CD4-positive, alpha-beta T cell treated with Interleukin-21 for 1 hour (primary cell): Measurements from ENCODE around the gene BSN.
"Not testable (repeated sequence)": the region's sequence is repeated elsewhere in the genome, so short reads cannot be mapped to it uniquely, and the experiment has no call there.

Source experiments
- DNase-seq: peaks from one replicate; pipeline ENCODE4 v3.0.0-alpha.2; 2020

Gene BSN

DNA sequence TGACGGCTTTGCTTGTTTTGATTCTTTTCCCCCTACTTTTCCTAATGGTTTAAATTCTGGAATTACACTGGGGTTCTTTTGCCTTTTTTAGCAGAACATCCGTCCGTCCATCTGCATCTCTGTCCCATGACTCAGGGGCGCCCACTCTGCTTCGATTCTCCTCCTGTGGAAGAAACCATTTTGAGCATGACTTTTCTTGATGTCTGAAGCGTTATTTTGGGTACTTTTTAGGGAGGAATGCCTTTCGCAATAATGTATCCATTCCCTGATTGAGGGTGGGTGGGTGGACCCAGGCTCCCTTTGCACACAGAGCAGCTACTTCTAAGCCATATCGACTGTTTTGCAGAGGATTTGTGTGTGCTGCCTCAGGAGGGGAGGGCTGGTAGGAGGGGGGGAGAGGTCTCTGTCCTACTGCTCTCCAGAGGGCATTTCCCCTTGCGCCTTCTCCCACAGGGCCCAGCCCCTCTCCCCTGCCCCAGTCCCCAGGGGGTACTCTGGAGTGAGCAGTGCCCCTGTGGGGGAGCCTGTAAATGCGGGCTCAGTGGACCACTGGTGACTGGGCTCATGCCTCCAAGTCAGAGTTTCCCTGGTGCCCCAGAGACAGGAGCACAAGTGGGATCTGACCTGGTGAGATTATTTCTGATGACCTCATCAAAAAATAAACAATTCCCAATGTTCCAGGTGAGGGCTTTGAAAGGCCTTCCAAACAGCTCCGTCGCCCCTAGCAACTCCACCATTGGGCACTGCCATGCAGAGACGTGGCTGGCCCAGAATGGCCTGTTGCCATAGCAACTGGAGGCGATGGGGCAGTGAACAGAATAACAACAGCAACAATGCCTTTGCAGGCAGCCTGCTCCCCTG, 19.5 kb upstream of the BSN start:
- DNase-seq = no peak

DNA sequence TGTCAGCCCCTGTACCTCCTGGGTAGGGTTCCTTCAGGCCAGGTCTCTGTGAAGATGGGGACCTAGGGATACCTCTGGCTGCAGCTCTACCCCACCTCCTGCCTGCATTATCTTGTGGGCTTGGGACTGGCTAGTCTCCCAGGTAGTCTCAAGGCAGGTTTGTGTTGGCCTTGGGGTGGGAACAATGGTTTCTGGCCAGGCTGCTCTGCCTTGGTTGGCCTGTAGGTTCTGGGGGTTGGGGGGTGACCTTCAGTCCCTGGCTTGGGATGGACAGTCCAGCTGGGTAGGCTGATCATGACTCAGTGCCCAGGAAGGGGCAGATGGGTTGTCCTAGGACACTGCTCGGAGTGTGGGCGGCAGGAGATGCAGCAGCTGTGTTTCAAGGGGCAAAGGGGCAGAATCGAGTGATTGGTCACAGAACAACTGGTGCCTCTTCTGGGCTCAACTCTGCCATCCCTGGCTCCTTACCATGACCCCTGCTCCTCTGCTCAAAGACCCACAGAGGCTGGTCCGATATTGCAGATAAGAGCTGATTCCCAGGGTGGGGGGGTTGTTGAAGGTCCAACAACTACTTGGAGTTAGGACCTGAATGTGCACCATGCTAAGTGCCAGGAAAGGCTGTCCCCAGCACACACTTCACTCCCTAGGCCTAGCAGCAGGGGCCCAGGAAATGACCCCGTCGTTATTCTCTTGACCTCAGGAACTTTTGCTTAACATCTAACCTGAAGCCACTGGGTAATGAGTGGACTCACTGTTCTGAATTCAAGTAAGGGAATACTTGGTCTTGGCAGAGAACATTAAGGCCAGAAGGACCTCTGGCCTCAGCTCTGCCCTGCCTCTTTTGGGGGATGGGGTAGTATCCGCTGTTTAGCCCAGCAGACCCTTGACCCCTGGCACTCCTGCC, 18.1 kb upstream of the BSN start:
- DNase-seq = no peak

DNA sequence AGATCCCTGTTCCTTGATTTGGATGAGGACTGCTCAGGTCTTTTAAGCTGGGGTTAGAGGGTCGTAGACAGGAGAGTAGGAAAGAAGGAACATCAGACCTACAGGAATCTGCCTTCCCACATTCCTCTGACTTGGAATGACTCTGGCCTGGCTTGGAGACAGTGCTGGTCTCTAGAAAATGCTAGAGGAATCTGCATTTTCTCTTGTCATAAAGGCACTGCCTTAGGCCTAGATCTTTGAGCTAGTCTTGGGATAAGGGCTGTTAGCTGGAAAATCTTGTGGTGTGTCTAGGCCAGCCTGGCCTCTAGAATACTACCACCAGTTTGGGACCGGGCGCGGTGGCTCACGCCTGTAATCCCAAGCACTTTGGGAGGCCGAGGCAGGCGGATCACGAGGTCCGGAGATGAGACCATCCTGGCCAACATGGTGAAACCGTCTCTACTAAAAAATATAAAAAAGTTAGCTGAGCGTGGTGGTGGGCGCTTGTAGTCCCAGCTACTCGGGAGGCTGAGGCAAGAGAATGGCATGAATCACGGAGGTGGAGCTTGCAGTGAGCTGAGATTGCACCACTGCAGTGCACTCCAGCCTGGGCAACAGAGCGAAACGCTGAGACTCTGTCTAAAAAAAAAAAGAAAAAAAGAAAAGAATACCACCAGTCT, 17.3 kb upstream of the BSN start:
- no peak for DNase-seq

DNA sequence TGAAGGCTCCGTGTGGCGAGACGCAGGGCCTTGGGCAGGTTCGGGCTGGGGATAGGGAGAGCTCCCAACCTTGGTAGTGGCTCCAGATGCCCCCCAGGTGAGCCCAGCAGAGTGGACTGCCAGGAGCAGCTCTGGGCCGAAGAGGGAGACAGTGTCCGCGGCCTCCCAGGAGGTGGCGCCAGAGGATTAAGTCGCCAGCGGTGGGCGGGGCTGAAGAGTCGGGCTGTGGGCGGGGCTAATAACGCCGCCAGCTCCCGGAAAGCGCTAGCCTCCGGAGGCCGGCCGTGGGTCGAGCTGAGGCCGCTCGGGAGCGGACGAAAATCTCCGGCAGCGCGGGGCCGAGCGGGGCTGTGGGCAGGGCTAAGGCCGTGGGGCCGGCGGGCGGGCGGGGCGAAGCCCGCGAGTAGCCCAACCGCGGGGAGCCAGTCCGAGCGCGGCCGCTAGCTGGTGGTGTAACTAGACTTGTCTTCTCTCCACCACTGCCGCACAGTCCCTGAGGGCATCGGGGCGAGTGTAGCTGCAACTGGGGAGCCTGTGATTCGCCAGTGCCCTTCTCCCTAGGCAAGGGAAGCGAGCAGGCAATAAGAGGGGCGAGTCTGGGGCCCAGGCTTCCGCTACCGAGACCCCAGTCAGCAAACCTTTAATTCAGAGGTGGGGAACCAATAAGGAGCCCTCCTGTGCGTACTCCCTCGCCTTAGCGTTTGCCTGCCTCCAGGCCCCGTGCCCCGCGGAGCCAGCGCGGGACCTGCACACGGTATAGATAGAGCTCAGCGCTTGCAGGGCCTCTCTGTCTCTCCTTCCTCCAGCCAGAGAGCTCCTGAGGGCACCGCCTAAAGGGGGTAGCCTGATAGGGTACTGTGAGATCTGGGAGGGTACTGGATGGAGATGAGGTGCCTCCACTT, 14.4 kb upstream of the BSN start:
- DNase-seq = peak; percentile 90

DNA sequence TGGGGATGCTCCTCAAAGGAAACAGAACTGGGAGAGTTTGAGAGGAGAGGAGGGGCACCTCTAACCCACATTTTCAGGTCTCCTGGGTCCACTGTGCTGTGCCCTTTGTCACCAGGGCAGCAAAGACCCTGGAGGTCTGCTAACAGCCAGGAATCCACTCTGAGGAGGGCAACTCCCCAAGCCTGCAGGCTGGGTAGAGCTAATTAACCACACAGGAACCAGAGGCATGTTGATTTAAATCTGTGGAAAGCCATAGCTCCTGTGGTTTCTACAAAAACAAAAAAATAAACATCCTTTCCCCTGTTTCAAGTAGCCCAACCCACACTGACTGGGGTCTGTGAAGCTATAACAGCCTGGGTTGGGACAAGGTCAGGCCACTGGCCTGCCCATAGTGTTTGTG, 2.2 kb upstream of the BSN start:
- no peak for DNase-seq

DNA sequence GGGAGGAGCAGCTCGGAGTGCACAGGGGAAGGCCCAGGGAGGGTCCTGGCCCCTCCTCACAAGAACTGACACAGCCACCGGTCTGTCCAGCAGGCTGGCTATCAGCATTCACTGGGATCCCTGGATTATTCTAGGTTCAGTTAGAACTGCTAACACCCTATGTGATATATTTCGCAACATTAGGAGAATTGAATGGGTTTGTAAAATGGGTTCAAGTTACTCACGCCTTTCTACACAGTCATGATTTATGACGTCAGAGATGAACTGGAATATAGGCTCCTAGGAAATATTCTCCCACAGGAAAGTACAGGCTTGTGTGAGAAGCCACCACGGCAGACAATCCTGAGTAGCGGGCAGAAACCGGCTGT, 969 bp upstream of the BSN start:
- DNase-seq = no peak

DNA sequence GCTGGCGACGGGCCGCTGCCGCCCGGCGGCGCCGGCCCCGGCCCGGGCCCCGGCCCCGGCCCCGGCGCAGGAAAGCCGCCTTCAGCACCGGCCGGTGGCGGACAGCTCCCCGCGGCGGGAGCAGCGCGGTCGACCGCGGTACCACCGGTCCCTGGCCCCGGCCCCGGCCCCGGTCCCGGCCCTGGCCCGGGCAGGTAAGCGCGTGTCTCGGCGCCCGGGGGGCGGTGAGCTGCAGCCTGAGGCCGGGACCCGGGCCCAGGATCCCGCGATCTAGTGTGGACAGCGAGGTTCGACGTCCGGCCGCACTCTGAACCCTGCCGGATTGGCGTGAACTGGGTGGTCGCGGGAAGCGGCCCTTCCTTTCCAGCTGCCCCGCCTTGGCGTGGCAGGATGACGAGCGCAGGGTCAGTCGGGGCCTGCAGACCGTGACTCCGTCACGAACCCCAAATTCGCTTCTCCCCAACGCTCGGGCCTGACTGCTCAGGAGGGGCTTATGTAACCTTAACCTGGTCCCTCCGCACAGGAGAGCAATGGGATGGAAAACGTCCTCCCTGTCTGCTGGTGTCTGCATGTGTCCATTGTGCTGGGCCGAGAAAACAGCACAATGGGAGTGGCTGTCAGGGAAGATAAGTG, 472 bp downstream of the BSN start:
- no peak for DNase-seq

DNA sequence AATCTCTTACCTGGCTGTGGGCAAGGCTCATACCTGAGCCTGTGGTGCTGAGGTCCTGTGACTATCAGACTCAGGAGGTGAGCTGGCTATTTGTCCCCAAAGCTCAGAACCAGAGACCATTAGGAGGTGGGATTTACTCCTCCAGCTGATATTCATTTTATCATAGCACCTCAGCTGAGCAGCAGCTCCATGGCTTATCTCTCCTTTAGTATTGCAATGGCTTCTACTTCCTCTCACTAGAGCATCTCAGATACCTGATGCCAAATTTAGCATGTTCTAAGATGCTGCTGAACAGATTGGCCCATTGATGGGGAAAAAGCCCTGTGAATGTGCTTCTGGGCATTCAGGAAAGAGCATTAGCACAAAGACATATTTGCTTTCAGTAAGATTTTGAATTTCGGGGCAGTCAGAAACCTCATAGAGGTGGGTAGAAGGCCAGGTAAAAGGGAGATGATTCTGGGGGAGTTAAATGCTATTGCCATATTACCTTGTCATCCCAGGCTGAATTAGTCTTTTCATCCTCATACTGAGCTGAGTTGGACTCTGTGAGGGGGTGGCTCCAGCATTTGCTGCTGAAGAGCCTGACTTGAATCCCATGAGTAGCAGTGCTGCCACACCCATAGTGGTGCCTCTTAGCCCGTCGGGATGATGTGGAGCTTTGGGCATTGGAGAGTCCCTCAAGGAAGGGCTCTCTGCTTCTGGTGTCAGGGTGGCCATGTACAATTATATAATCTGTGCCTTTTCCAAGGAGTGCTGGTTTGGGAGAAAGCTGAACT, 2.4 kb downstream of the BSN start:
- no peak for DNase-seq

DNA sequence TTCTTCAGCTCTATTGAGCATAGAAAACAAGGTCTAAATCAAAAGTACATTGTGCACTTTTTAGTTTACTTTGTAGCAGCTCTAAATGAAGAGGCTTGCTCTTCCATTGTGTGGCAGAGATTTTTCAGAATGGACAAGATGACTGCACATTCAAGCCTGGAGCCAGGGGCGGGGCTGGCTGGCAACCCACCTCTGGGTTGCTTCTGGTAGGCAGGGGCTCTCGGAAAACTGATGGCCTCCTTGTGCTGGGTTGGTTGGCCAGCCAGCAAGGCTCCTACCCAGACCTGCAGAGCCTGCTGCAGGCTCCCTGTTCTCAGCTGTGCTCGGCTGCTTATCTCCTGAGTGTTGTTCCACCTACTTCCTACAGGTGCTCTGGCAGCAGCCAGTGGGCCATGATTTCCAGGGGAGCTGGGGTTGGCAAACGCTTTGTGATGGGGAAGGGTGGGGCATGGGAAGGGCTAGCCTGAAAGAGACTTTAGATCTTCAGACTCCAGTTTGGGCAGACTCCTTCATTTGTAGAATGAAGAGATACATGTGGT, 8.8 kb downstream of the BSN start:
- DNase-seq = no peak

DNA sequence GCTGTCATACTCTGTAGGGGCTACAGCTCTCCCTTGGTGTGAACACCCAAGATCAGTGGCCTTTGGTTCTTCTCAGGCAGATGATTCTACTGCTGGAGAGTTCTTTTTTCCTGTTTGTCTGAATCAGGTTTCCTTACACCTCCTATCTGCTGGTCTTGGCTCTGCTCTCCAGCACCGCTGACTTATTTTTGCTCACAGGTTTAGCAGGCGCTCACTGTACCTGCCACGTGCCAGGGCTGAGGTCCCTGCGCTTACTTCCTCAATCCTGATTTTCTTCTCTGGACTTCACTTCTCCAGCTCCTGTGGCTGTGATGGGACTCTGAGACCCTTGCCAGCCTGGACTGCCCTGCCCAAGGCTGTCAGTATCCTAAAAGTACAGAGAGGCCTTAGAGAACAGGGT, 9.5 kb downstream of the BSN start:
- no peak for DNase-seq

DNA sequence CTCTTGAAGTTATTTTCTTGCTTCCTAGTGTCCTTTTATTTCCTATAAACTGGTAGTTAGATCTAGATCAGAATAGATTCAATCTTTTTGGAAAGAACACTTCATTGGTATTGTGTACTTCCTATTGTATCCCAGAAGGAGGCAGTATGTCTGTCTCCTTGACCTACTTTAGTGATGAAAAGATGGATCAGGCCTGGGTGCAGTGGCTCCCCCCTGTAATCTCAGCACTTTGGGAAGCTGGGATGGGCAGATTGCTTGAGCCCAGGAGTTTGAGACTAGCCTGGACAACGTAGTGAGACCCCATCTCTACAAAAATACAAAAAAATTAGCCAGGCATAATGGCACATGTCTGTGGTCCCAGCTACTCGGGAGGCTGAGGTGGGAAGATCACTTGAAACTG, 12.0 kb downstream of the BSN start:
- DNase-seq = no peak

DNA sequence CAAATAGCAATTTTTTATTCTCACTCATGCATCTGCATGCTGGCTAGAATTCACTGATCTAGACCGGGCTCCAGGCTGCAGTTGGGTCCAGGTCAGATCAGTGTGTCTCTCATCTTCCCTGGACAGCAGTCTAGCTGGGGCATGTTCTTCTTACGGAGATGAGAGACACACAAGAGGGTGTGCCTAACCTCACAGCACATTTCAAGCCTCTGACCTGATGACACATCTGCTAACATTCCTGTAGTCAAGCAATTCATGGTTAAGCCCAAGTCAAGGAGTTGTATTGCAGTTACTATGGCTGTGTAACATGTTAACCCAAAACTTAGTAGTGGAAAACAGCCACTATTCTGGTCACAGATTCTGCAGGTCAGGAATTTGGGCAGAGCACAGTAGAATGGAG, 13.1 kb downstream of the BSN start:
- DNase-seq = no peak

DNA sequence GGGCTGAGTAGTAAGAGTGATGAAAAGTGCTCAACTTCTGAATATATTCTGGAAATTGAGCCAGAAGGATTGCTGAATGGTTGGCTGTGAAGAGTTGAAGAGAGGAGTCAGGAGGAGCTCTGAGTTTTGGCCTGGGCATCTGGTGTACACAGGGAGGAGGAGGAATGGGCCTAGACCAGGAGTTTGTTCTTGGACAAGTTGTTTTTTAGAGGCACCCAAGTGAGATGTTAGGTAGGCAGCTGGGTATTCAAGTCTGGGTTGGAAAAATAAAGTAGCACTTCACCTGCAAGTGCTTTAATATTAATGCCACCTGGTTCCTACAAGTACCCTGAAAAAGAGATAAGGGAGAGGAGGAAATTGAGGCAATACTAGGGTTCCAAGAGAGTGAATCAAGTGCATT, 14.7 kb downstream of the BSN start:
- DNase-seq = no peak

DNA sequence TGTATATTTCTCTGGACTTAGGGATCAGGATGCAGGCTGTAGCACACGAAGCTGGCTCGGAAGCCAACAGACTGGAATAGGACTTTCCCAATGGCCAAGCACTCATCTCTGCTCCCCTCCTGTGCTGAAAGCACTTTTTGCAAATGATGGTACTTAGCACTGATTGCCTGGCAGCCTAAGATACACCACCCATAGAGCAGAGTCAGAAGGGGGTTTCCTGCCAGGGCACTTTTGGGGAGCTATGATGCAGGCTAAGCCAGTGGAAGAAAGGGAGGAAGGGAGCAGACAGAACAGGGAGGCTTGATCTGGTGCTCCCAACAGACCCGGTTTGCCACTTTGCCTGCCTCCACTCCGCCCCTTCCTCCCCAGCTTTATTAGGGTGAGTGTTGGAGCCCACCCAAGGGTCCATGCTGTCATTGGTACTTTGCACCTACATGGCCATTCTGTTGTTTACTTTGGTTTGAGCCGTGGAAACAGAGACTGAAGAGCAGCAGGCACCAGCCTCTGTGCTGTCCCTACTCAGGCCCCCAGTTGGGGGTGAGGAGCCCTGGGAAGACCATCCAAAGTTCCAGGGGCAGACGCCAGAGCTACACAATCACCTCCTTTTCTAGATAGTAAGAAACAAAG, 15.9 kb downstream of the BSN start:
- DNase-seq = no peak

DNA sequence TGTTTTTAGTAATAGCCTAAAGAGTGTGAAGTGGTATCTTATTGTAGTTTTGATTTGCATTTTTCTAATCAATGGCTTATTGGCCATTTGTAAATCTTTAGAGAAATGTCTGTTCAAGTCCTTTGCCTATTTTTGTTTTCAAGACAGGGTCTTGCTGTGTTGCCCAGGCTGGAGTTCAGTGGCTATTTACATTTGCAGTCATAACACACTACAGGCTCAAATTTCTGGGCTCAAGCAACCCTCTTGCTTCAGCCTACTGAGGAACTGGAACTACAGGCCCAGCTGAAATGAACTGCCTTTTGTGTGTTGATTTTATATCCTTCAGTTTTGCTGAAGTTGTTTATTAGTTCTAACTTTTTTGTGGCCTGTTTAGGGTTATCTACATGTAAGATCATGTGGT, 27.9 kb downstream of the BSN start:
- DNase-seq = no peak

DNA sequence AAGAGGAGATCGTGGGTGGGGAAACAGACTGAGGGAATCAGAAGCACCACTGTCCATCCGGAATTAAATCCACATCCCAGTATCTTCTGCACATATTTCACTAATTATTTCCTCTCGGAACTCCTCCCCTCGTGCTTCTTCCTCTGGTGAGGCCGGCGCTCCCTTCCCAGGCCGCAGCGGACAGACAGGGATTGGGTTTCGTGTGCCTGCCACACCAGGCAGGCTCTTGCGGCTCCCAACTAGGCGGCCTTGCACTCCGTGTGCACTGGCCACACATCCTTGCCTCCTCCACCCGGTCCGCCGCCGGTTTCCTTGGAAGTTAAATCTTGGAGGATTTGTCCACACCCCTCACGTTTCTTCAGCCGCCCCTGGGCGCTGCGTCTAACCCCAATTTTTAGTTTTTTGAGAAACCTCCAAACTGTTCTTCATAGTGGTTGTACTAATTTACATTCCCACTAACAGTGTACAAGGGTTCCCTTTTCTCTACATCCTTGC, 31.0 kb downstream of the BSN start:
- not testable (repeated sequence) for DNase-seq

DNA sequence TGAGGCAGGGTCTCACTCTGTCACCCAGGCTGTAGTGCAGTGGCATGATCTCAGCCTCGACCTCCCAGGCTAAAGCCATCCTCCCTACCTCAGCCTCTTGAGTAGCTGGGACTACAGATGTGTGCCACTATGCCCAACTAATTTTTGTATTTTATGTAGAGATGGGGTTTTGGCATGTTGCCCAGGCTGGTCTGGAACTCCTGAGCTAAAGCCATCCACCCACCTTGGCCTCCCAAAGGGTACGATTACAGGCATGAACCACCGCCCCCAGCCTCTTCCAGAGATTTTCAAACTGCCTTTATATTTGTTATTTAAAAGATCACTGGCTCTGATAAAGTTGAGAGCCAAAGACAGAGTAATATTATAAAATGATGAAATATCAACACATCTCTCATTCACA, 37.3 kb downstream of the BSN start:
- DNase-seq = no peak

DNA sequence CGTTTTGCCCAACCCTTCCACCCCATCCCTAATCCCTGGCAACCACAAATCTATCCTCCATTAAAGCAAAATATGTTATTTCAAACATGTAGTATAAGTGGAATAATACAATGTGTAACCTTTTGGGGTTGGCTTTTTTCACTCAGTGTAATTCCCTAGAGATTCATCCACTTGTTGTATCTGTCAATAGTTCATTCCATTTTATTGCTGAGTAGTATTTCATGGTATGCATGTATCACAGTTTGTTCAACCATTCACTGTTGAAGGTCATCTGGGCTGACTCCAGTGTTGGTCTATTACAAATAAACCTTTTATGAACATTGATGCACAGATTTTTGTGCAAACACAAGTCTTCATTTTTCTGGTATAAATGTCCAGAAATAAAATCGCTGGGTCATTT, 38.8 kb downstream of the BSN start:
- no peak for DNase-seq

DNA sequence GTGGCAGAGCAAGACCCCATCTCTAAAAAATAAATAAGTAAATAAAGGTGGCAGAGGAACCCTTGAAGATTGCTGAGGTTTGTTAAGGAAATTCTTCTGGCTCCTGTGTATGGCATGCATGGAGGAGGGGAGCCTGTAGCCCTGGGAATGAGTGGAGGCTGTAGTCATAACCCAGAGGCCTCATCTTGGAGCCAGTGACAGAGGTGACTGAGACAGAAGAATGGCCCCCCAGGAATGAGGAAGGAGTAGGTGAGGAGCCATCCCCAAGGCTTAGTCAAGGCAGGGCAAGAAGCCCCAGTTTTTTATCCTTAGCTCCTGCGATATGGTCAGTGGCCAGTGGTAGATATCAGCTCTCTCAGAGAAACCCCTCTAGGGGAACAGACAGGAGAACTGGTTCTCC, 46.5 kb downstream of the BSN start:
- no peak for DNase-seq

DNA sequence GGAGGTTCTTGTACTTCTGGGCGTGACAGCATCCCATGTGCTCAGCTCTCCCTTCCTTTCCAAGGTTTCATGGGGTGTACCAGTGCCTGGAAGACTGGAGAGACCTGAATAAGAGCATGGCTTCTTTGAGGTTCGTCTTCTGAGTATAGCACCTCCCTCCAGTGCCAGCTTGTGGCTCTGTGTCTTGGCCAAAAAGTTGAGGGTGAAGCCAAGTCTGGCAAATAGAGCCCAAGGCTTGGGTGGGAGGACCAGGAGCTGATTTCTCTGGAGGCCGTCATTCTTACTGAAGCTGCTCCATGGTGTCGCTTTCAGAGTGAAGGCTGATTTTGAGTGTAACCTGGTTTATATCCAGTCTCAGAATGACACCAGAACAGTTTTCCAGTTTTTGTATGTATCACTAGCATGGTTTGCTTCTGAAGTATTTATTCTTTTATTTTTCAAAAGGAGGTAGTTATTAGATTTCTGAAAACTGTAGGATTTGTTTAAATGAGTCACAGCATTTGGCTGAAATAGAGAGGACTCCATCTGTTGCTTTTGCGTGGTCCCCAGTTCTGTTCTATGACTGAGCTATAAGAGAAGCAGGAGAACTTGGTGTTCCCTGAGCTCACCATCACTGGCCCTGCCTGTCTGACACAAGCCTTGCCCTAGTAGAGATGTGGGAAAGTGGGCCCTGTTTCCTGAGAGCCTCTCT, 47.2 kb downstream of the BSN start:
- no peak for DNase-seq
